ENCODE data around the gene ZC2HC1C. TPM values are rescaled to one million over a fixed set of nuclear protein-coding genes. Genes with fewer than 3 reads are reported as not detected.

Gene ZC2HC1C
- total and polyA plus RNA-seq, 2 donors (not counting 1 experiment from before 2014, with no cell fraction given), result 0.21 to 0.59 TPM

GRCh38 chr14:75063013-75063412, 6.4 kb upstream of the ZC2HC1C start:
- peaks cover 5% of the 10 kb centered on the region for H3K79me2 ChIP-seq (ENCODE audit: control insufficient read depth, insufficient read depth, low read length)
- peaks cover 0 to 2% of the 10 kb centered on the region in 2 experiments for H3K36me3 ChIP-seq (replicated peaks in 1 of 2; ENCODE audit: control extremely low read depth in 1 of 2, control insufficient read depth in 1 of 2, extremely low read depth in 1 of 2, insufficient read depth in 2 of 2, low read length in 1 of 2)
- DNase-seq, result peak; percentile 18
- POLR2A ChIA-PET, result interaction anchor here (0.7 kb wide), 1 partner anchor 10 kb away, joined by 3 read pairs; no protein-coding TSS in a partner anchor
- peaks cover 8 to 10% of the 10 kb centered on the region in 2 donors for H3K4me1 ChIP-seq (ENCODE audit: control insufficient read depth in 2 of 2, insufficient read depth in 2 of 2, low read length in 2 of 2)
- H4K20me1 ChIP-seq (ENCODE audit: control insufficient read depth, insufficient read depth, low read length, poor library complexity, severe bottlenecking), result no peaks in the 10 kb centered on the region
- TF ChIP-seq CTCF (IDR thresholded peaks at IDR 0.05), result no peak
- no peak for TF ChIP-seq EZH2 (IDR thresholded peaks at IDR 0.05; ENCODE audit: borderline replicate concordance, insufficient read depth, low read depth, low read length, poor library complexity, severe bottlenecking)
- peaks cover 0 to 2% (median 0%) of the 10 kb centered on the region in 3 donors for H3K9me3 ChIP-seq (ENCODE audit: control extremely low read depth in 1 of 3, control insufficient read depth in 2 of 3, insufficient read depth in 1 of 3, low read length in 2 of 3)
- H3K27ac ChIP-seq (ENCODE audit: low read length in 2 of 2), result no peak overlapping the region
- Mint-ChIP-seq H3K9me3 (ENCODE audit: insufficient read depth) (no peaks in the 10 kb centered on the region), H3K27me3 (no peaks in the 10 kb centered on the region), H3K27ac (peak overlapping the region; percentile 95), H3K4me3 (peak overlapping the region; percentile 100), H3K4me1 (peaks cover 20% of the 10 kb centered on the region)
- H3K4me3 ChIP-seq (ENCODE audit: control extremely low read depth in 1 of 5, extremely low read depth in 1 of 5, insufficient read depth in 1 of 5, low read depth in 2 of 5, low read length in 4 of 5), result peak overlapping the region; percentile 72 to 100 (median 96)
- intact Hi-C loops (cut with micrococcal nuclease), result loop anchor here (10.0 kb wide), 2 partner anchors 62 to 448 kb away; partner anchors contain the start of genes LTBP2 and NEK9
- no peaks in the 10 kb centered on the region for H3K27me3 ChIP-seq (replicated peaks in 1 of 4; ENCODE audit: control extremely low read depth in 1 of 4, control insufficient read depth in 3 of 4, insufficient read depth in 4 of 4, low read length in 3 of 4)
- peak overlapping the region; percentile 88 for H3K4me2 ChIP-seq (replicated peaks; ENCODE audit: low read depth, low read length, poor library complexity, severe bottlenecking)
- H3K9ac ChIP-seq (ENCODE audit: low read length), result peak overlapping the region; percentile 75
- CTCF ChIA-PET, result interaction anchor here (0.6 to 2.4 kb wide), 5 partner anchors 12 to 157 kb away, joined by 3 to 13 read pairs (median 4); no protein-coding TSS in a partner anchor
- 25% methylated on average over 3 of the region's 5 CpGs for WGBS (ENCODE audit: insufficient coverage)
- peak overlapping the region; percentile 85 for H2AFZ ChIP-seq (ENCODE audit: insufficient read depth, low read depth, low read length, poor library complexity, severe bottlenecking)
- no peak for ATAC-seq (ENCODE audit: low read depth)
